GM18526 (cell line): ENCODE results near the gene PRSS50.

Experiments
- POLR2A ChIP-seq: IDR thresholded peaks from 3 replicates; pipeline ENCODE4 v1.6.1; 2011; ENCODE audit not compliant: insufficient read length; ENCODE audit errors: extremely low read depth

The PRSS50 gene

GRCh38 chr3:46717447-46718231, at the start of gene PRSS50:
Gene PRSS50 (minus strand): TSS chr3:46717869. CDS start chr3:46717824, 45 bp downstream.
- TF ChIP-seq POLR2A, result no peak

GRCh38 chr3:46764206-46764605, 46.5 kb upstream of the PRSS50 start:
- TF ChIP-seq POLR2A, result no peak

GRCh38 chr3:46763178-46763577, 45.5 kb upstream of the PRSS50 start:
- no peak for TF ChIP-seq POLR2A

GRCh38 chr3:46759239-46760167, 41.8 kb upstream of the PRSS50 start:
- no peak for TF ChIP-seq POLR2A

GRCh38 chr3:46756642-46757041, 39.0 kb upstream of the PRSS50 start:
- TF ChIP-seq POLR2A, result no peak

- no peak for TF ChIP-seq POLR2A
Measured at GRCh38 chr3:46755646-46756045, 38.0 kb upstream of the PRSS50 start.

GRCh38 chr3:46750555-46751038, 32.9 kb upstream of the PRSS50 start:
- no peak for TF ChIP-seq POLR2A

- no peak for TF ChIP-seq POLR2A
Measured at GRCh38 chr3:46749129-46749528, 31.5 kb upstream of the PRSS50 start.

- no peak for TF ChIP-seq POLR2A
Measured at GRCh38 chr3:46748170-46748569, 30.5 kb upstream of the PRSS50 start.

- no peak for TF ChIP-seq POLR2A
Measured at GRCh38 chr3:46746711-46747110, 29.0 kb upstream of the PRSS50 start.

GRCh38 chr3:46742992-46743585, 25.4 kb upstream of the PRSS50 start:
- TF ChIP-seq POLR2A, result no peak

GRCh38 chr3:46737329-46737731, 19.7 kb upstream of the PRSS50 start:
- no peak for TF ChIP-seq POLR2A

GRCh38 chr3:46736006-46736872, 18.6 kb upstream of the PRSS50 start:
- TF ChIP-seq POLR2A, result no peak

GRCh38 chr3:46734773-46735172, 17.1 kb upstream of the PRSS50 start:
- no peak for TF ChIP-seq POLR2A
